ENCODE measurements around the gene RNGTT.

RNGTT gene

GRCh38 chr6:88566746-88567534, 396.5 kb downstream of the RNGTT start:
- TF ChIP-seq ZNF664 (tag by site-specific recombination; IDR thresholded peaks at IDR 0.05), result no peak
- no peak for TF ChIP-seq ZNF223 (tag by site-specific recombination; IDR thresholded peaks at IDR 0.05)
- TF ChIP-seq ZNF138 (tag by site-specific recombination; IDR thresholded peaks at IDR 0.05; ENCODE audit: borderline replicate concordance), result no peak
- no peak for TF ChIP-seq SP2 (tag by site-specific recombination; IDR thresholded peaks at IDR 0.05)
- no peak for TF ChIP-seq ZXDB (tag by site-specific recombination; IDR thresholded peaks at IDR 0.05)
- TF ChIP-seq ZNF221 (tag by site-specific recombination; IDR thresholded peaks at IDR 0.05; ENCODE audit: borderline replicate concordance), result no peak
- no peak for TF ChIP-seq ZNF785 (tag by site-specific recombination; IDR thresholded peaks at IDR 0.05)
- no peak for TF ChIP-seq ZNF10 (tag by site-specific recombination; IDR thresholded peaks at IDR 0.05)
- no peak for TF ChIP-seq ZSCAN5A (tag by site-specific recombination; IDR thresholded peaks at IDR 0.05)
- no peak for TF ChIP-seq ZNF843 (tag by site-specific recombination; IDR thresholded peaks at IDR 0.05)
- TF ChIP-seq ZNF654 (tag by site-specific recombination; IDR thresholded peaks at IDR 0.05; ENCODE audit: low read depth), result no peak
- no peak for TF ChIP-seq GLIS1 (tag by site-specific recombination; IDR thresholded peaks at IDR 0.05)
- TF ChIP-seq, protein P1, sequence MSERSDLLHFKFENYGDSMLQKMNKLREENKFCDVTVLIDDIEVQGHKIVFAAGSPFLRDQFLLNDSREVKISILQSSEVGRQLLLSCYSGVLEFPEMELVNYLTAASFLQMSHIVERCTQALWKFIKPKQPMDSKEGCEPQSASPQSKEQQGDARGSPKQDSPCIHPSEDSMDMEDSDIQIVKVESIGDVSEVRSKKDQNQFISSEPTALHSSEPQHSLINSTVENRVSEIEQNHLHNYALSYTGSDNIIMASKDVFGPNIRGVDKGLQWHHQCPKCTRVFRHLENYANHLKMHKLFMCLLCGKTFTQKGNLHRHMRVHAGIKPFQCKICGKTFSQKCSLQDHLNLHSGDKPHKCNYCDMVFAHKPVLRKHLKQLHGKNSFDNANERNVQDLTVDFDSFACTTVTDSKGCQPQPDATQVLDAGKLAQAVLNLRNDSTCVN (tag by site-specific recombination; optimal IDR thresholded peaks at IDR 0.05), result no peak
- no peak for TF ChIP-seq ZBTB8A (tag by site-specific recombination; IDR thresholded peaks at IDR 0.05)
- TF ChIP-seq PRDM4 (tag by site-specific recombination; IDR thresholded peaks at IDR 0.05), result no peak
- H3K4me3 ChIP-seq (ENCODE audit: low read depth, low read length), result no peak overlapping the region
- no peak overlapping the region for H3K27ac ChIP-seq (ENCODE audit: extremely low read depth, low read depth, low read length)
- H3K4me1 ChIP-seq (ENCODE audit: control insufficient read depth, insufficient read depth, low read length), result no peaks in the 10 kb centered on the region
- no peaks in the 10 kb centered on the region for H3K36me3 ChIP-seq (ENCODE audit: control insufficient read depth in 2 of 2, insufficient read depth in 1 of 2, low read length in 2 of 2)
- H3K9me3 ChIP-seq (ENCODE audit: control insufficient read depth, insufficient read depth, low read depth, low read length), result no peaks in the 10 kb centered on the region
- ChIA-PET POLR2A (no interaction called here), CTCF (interaction anchor here (0.6 kb wide), 1 partner anchor 36 kb away, joined by 3 read pairs; no protein-coding TSS in a partner anchor)

DNA sequence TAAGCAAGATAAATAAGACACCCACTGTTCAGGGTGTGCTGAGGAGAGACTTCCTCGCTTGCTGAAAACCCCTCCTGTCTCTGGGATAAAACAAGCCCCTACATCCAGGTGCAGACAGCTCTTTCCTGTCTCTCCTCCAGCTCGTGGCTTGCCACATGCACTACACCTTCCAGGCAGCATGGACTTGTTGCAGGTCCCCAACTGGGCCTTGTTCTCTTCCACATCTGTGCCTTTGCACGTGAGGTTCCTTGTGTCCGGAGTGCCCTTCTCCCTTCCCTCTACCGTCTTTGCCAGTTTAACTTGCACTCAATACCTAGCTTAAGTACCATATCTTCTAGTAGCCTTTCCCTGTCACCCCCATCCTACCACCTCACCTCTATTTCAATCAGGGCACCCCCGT, 397.6 kb downstream of the RNGTT start:
- ChIA-PET POLR2A (no interaction called here), CTCF (no interaction called here)
- Histone ChIP-seq H3K4me1 (ENCODE audit: control insufficient read depth, insufficient read depth, low read length) (no peaks in the 10 kb centered on the region), H3K4me3 (ENCODE audit: low read depth, low read length) (no peak overlapping the region), H3K9me3 (ENCODE audit: control insufficient read depth, insufficient read depth, low read depth, low read length) (no peaks in the 10 kb centered on the region), H3K36me3 (ENCODE audit: control insufficient read depth in 2 of 2, insufficient read depth in 1 of 2, low read length in 2 of 2) (no peaks in the 10 kb centered on the region), H3K27ac (ENCODE audit: extremely low read depth, low read depth, low read length) (no peak overlapping the region)
- TF ChIP-seq REPIN1 (tag by site-specific recombination; IDR thresholded peaks at IDR 0.05; ENCODE audit: low read depth) (no peak), ZNF501 (tag by site-specific recombination; IDR thresholded peaks at IDR 0.05) (no peak), ZNF777 (tag by site-specific recombination; IDR thresholded peaks at IDR 0.05; ENCODE audit: borderline replicate concordance) (no peak), ZNF350 (tag by site-specific recombination; IDR thresholded peaks at IDR 0.05) (no peak), ZNF660 (tag by site-specific recombination; IDR thresholded peaks at IDR 0.05) (no peak), ZBTB8A (tag by site-specific recombination; IDR thresholded peaks at IDR 0.05) (no peak), ZNF354C (tag by site-specific recombination; IDR thresholded peaks at IDR 0.05; ENCODE audit: borderline replicate concordance, low read depth) (no peak), ZBTB17 (tag by site-specific recombination; IDR thresholded peaks at IDR 0.05) (no peak), HIC1 (tag by site-specific recombination; IDR thresholded peaks at IDR 0.05) (no peak)
- TF ChIP-seq, protein P2, sequence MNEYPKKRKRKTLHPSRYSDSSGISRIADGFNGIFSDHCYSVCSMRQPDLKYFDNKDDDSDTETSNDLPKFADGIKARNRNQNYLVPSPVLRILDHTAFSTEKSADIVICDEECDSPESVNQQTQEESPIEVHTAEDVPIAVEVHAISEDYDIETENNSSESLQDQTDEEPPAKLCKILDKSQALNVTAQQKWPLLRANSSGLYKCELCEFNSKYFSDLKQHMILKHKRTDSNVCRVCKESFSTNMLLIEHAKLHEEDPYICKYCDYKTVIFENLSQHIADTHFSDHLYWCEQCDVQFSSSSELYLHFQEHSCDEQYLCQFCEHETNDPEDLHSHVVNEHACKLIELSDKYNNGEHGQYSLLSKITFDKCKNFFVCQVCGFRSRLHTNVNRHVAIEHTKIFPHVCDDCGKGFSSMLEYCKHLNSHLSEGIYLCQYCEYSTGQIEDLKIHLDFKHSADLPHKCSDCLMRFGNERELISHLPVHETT (tag by site-specific recombination; IDR thresholded peaks at IDR 0.05), result no peak

Data from HEK293 (cell line).